Measurements from ENCODE around the gene THADA.
"Not testable (repeated sequence)": the region's sequence is repeated elsewhere in the genome, so short reads cannot be mapped to it uniquely, and the experiment has no call there.

THADA gene

GRCh38 chr2:43297740-43298139 is 298.1 kb downstream of the THADA start:
- DNase-seq = not testable (repeated sequence)

GRCh38 chr2:43294973-43295603 is 300.8 kb downstream of the THADA start:
- DNase-seq = no peak

- no peak for DNase-seq
Observed at GRCh38 chr2:43293744-43294695, 301.8 kb downstream of the THADA start.

GRCh38 chr2:43292851-43293743 is 302.7 kb downstream of the THADA start:
- DNase-seq = no peak

GRCh38 chr2:43292297-43292696 is 303.5 kb downstream of the THADA start:
- no peak for DNase-seq

- no peak for DNase-seq
Observed at GRCh38 chr2:43289331-43289730, 306.5 kb downstream of the THADA start.

- DNase-seq = no peak
Observed at GRCh38 chr2:43288417-43289305, 307.2 kb downstream of the THADA start.

- DNase-seq = no peak
Observed at GRCh38 chr2:43285987-43286386, 309.9 kb downstream of the THADA start.

GRCh38 chr2:43284967-43285366 is 310.9 kb downstream of the THADA start:
- no peak for DNase-seq

- DNase-seq = not testable (repeated sequence)
Observed at GRCh38 chr2:43284347-43284746, 311.5 kb downstream of the THADA start.

- DNase-seq = no peak
Observed at GRCh38 chr2:43280994-43281393, 314.8 kb downstream of the THADA start.

- no peak for DNase-seq
Observed at GRCh38 chr2:43279317-43279840, 316.5 kb downstream of the THADA start.

- DNase-seq = no peak
Observed at GRCh38 chr2:43278564-43279220, 317.1 kb downstream of the THADA start.

- no peak for DNase-seq
Observed at GRCh38 chr2:43276962-43277391, 318.9 kb downstream of the THADA start.

GRCh38 chr2:43276266-43276941 is 319.4 kb downstream of the THADA start:
- no peak for DNase-seq

- DNase-seq = no peak
Observed at GRCh38 chr2:43274721-43275120, 321.1 kb downstream of the THADA start.

- DNase-seq = no peak
Observed at GRCh38 chr2:43274055-43274454, 321.8 kb downstream of the THADA start.

- no peak for DNase-seq
Observed at GRCh38 chr2:43273529-43273928, 322.3 kb downstream of the THADA start.

GRCh38 chr2:43270930-43271615 is 324.8 kb downstream of the THADA start:
- DNase-seq = no peak

GRCh38 chr2:43270461-43270860 is 325.4 kb downstream of the THADA start:
- DNase-seq = no peak

Data from NCI-H446 treated with DMSO at 0.1 percent for 48 hours (cell line).